ENCODE results near the gene MYBPHL. TPM values are rescaled to one million over a fixed set of nuclear protein-coding genes. Genes with fewer than 3 reads are reported as not detected.
A peak's percentile ranks its signal among the peaks of the same experiment; 100 is the strongest.

Gene MYBPHL
- total RNA-seq, 6 experiments from 2014 or later = not detected

- no peaks in the 10 kb centered on the region for H3K27me3 ChIP-seq
- H3K36me3 ChIP-seq = no peaks in the 10 kb centered on the region
- no peaks in the 10 kb centered on the region for H3K9me3 ChIP-seq
- no peaks in the 10 kb centered on the region for H3K4me1 ChIP-seq
- H3K4me3 ChIP-seq = no peak overlapping the region
- ATAC-seq (peak; percentile 51 to 93 (median 60)), DNase-seq (peak in 1 of 3 donors; percentile 69)
- 54% methylated on average over 11 of the region's 11 CpGs for WGBS (ENCODE audit: insufficient coverage, low coverage, low lambda C conversion rate, missing lambda C conversion rate)
- TF ChIP-seq POLR2A (IDR thresholded peaks at IDR 0.05) = no peak
- intact Hi-C loops (cut with DNase I) = no loop called here
- no peak overlapping the region for H3K27ac ChIP-seq
Observed at GRCh38 chr1:109298666-109299557, 7.9 kb downstream of the MYBPHL start.

DNA sequence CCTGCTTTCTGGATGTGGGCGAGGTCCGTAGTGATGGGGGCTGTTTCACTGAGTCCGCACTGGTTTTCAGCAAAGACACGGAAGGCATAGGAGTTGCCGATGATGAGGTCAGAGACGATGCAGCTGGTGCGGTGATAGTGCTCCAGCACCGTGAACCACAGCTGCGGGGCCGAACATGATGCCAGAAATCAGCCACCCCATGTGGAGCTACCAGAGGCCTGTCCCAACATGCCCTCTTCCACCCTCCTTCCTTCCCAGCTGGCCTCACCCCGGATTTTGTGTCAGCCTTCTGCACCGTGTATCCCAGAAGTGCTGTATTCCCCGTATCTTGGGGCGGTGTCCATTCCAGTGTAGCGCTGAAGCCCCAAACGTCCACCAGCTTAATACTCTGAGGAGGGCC is 10.0 kb downstream of the MYBPHL start:
- Histone ChIP-seq H3K4me3 (no peak overlapping the region), H3K36me3 (no peaks in the 10 kb centered on the region), H3K27me3 (no peaks in the 10 kb centered on the region), H3K9me3 (no peaks in the 10 kb centered on the region), H3K4me1 (no peaks in the 10 kb centered on the region), H3K27ac (no peak overlapping the region)
- ATAC-seq (no peak), DNase-seq (no peak)
- WGBS (ENCODE audit: insufficient coverage, low coverage, low lambda C conversion rate, missing lambda C conversion rate) = 96% methylated on average over 3 of the region's 16 CpGs
- no peak for TF ChIP-seq POLR2A (IDR thresholded peaks at IDR 0.05)
- TF ChIP-seq, protein P1, sequence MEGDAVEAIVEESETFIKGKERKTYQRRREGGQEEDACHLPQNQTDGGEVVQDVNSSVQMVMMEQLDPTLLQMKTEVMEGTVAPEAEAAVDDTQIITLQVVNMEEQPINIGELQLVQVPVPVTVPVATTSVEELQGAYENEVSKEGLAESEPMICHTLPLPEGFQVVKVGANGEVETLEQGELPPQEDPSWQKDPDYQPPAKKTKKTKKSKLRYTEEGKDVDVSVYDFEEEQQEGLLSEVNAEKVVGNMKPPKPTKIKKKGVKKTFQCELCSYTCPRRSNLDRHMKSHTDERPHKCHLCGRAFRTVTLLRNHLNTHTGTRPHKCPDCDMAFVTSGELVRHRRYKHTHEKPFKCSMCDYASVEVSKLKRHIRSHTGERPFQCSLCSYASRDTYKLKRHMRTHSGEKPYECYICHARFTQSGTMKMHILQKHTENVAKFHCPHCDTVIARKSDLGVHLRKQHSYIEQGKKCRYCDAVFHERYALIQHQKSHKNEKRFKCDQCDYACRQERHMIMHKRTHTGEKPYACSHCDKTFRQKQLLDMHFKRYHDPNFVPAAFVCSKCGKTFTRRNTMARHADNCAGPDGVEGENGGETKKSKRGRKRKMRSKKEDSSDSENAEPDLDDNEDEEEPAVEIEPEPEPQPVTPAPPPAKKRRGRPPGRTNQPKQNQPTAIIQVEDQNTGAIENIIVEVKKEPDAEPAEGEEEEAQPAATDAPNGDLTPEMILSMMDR (IDR thresholded peaks at IDR 0.05) = no peak
- intact Hi-C loops (cut with DNase I) = no loop called here

DNA sequence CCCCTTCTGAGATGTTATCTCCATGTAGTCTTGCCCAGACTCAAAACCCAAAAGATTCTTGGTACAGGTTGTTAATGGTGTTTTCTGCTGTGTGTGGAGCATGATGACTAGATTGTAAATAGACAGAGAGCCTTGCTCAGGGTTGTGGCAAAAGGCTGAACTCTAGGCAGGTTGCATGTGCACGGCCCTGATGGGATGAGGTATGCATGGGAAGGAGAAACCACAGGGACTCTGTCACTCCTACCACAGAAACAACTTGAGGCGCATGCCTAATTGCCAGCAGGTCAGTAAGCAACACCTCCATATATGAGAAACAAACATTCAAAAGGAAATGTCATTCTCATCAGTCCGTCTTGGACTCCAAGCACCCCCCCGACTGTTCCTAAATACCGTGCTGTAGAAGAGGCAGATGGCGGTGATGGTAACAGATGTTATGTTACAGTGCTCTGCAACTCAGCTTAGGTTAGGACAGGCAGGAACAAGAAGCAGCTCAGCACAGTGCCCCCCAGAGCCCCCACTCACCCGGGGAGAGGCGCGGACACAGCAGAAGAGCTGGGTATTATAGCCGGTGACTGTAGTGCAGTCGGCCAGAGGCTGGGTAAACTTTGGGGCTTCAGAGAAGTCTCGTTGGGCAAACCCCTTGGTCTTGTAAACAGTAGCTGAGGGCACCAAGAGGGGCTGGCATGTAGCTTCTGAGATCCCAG is 10.9 kb downstream of the MYBPHL start:
- no peak for DNase-seq
- H3K36me3 ChIP-seq = no peaks in the 10 kb centered on the region
- no peaks in the 10 kb centered on the region for H3K4me1 ChIP-seq
- no peak for TF ChIP-seq POLR2A (IDR thresholded peaks at IDR 0.05)
- TF ChIP-seq, protein P1 (IDR thresholded peaks at IDR 0.05) = no peak
- 90% methylated on average over 2 of the region's 12 CpGs for WGBS (ENCODE audit: insufficient coverage, low coverage, low lambda C conversion rate, missing lambda C conversion rate)
- intact Hi-C loops (cut with DNase I) = no loop called here
- no peaks in the 10 kb centered on the region for H3K27me3 ChIP-seq
- H3K27ac ChIP-seq = no peak overlapping the region
- no peak for ATAC-seq
- no peak overlapping the region for H3K4me3 ChIP-seq
- H3K9me3 ChIP-seq = no peaks in the 10 kb centered on the region

DNA sequence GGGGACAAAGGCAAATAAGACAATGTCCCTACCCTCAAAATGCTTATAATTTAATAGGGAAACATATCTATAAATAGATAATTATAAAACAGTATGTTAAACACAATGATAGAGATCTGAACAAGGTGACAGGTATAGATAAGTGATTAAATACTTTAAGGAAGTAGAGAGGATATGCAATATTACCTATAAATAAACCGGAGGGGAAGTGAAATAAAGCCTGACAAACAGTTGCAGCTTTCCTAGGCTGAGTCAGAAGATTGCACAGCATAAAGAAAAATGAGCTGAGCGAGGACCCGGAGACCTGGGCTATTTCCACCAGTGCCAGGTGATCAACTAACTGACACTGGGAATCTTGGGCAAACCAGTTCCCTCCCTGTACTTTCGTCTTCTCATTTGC is 12.3 kb downstream of the MYBPHL start:
- H3K36me3 ChIP-seq = no peaks in the 10 kb centered on the region
- no peak overlapping the region for H3K27ac ChIP-seq
- DNase-seq (no peak), ATAC-seq (no peak)
- H3K27me3 ChIP-seq = no peaks in the 10 kb centered on the region
- H3K9me3 ChIP-seq = no peaks in the 10 kb centered on the region
- no peaks in the 10 kb centered on the region for H3K4me1 ChIP-seq
- TF ChIP-seq, protein P1 (IDR thresholded peaks at IDR 0.05) = no peak
- no peak for TF ChIP-seq POLR2A (IDR thresholded peaks at IDR 0.05)
- 30% methylated on average over 4 of the region's 4 CpGs for WGBS (ENCODE audit: insufficient coverage, low coverage, low lambda C conversion rate, missing lambda C conversion rate)
- H3K4me3 ChIP-seq = no peak overlapping the region
- intact Hi-C loops (cut with DNase I) = no loop called here

GRCh38 chr1:109293026-109293425 is 13.8 kb downstream of the MYBPHL start:
- WGBS (ENCODE audit: insufficient coverage, low coverage, low lambda C conversion rate, missing lambda C conversion rate) = 88% methylated on average over 2 of the region's 2 CpGs
- Histone ChIP-seq H3K27ac (no peak overlapping the region), H3K36me3 (no peaks in the 10 kb centered on the region), H3K27me3 (no peaks in the 10 kb centered on the region), H3K9me3 (no peaks in the 10 kb centered on the region), H3K4me1 (no peaks in the 10 kb centered on the region), H3K4me3 (no peak overlapping the region)
- DNase-seq = no peak
- TF ChIP-seq, protein P1 (IDR thresholded peaks at IDR 0.05) = no peak
- TF ChIP-seq POLR2A (IDR thresholded peaks at IDR 0.05) = no peak
- intact Hi-C loops (cut with DNase I) = no loop called here
- ATAC-seq = no peak

Measured in right lobe of liver (tissue), 6 donors.